Keratinocyte (primary cell): Measurements from ENCODE around the gene AP3B1. TPM values are rescaled to one million over a fixed set of nuclear protein-coding genes. Genes with fewer than 3 reads are reported as not detected.

Experiments
- DNase-seq: peaks from one replicate; pipeline ENCODE4 v3.0.0-alpha.2; 2011; ENCODE audit warnings: low read depth, missing footprints, low spot score
- FAIRE-seq: peaks from 2 replicates; lab custom pipeline; 2011; peaks lifted over from hg19 to GRCh38; lab: Jason Lieb, UNC
- H2AFZ ChIP-seq: 2 replicates; pipeline ENCODE4 v1.6.0; 2012; ENCODE audit warnings: low read length, control low read depth, inconsistent platforms; ENCODE audit not compliant: control insufficient read depth
- H3K27ac ChIP-seq: 2 replicates; pipeline ENCODE4 v1.5.1; 2011; ENCODE audit warnings: low read length; ENCODE audit not compliant: control insufficient read depth, insufficient read depth
- H3K27me3 ChIP-seq: 3 replicates; pipeline ENCODE4 v1.6.0; 2011; ENCODE audit warnings: low read length; ENCODE audit not compliant: control insufficient read depth, insufficient read depth; ENCODE audit errors: extremely low read depth
- H3K36me3 ChIP-seq, 2 experiments: 2 replicates in 1 of 2; 3 replicates in 1 of 2; pipeline ENCODE4 v1.5.1; 2011; ENCODE audit warnings: low read length in 2 of 2, mild to moderate bottlenecking in 1 of 2; ENCODE audit not compliant: control insufficient read depth in 2 of 2, insufficient read depth in 2 of 2; ENCODE audit errors: extremely low read depth in 1 of 2
- H3K4me1 ChIP-seq: 3 replicates; pipeline ENCODE4 v1.5.1; 2011; ENCODE audit warnings: low read length; ENCODE audit not compliant: control insufficient read depth, insufficient read depth; ENCODE audit errors: extremely low read depth
- H3K4me2 ChIP-seq: 3 replicates; pipeline ENCODE4 v1.6.0; 2011; ENCODE audit warnings: low read depth, low read length; ENCODE audit not compliant: control insufficient read depth, insufficient read depth; ENCODE audit errors: extremely low read depth
- H3K4me3 ChIP-seq, 3 experiments: fragments of 200-600 bp in 1 of 3; sonication (generic) in 1 of 3; 2 replicates in 2 of 3; 3 replicates in 1 of 3; pipeline ENCODE4 v1.5.1; 2011 to 2016; ENCODE audit warnings: low read length in 3 of 3, mild to moderate bottlenecking in 3 of 3, control low read depth in 2 of 3, inconsistent platforms in 1 of 3, low read depth in 1 of 3, mixed read lengths in 1 of 3, mixed run types in 1 of 3, moderate library complexity in 1 of 3; ENCODE audit not compliant: control insufficient read depth in 2 of 3, insufficient read depth in 2 of 3; ENCODE audit errors: extremely low read depth in 1 of 3
- H3K79me2 ChIP-seq: 2 replicates; pipeline ENCODE4 v1.6.0; 2012; ENCODE audit warnings: low read length; ENCODE audit not compliant: control insufficient read depth, insufficient read depth
- H3K9ac ChIP-seq: 3 replicates; pipeline ENCODE4 v1.6.0; 2011; ENCODE audit warnings: low read length; ENCODE audit not compliant: control insufficient read depth, insufficient read depth; ENCODE audit errors: extremely low read depth
- H3K9me1 ChIP-seq: 3 replicates; pipeline ENCODE4 v1.6.0; 2011; ENCODE audit warnings: low read length; ENCODE audit not compliant: control insufficient read depth, insufficient read depth; ENCODE audit errors: extremely low read depth
- H3K9me3 ChIP-seq: 2 replicates; pipeline ENCODE4 v1.5.1; 2012; ENCODE audit warnings: low read depth, low read length; ENCODE audit not compliant: control insufficient read depth
- H4K20me1 ChIP-seq: 3 replicates; pipeline ENCODE4 v1.6.0; 2011; ENCODE audit warnings: low read length; ENCODE audit not compliant: control insufficient read depth, insufficient read depth; ENCODE audit errors: extremely low read depth
- CTCF ChIP-seq, 3 experiments: IDR thresholded peaks in 1 of 3; conservative IDR thresholded peaks in 1 of 3; optimal IDR thresholded peaks in 1 of 3; 2 replicates in 2 of 3; 3 replicates in 1 of 3; pipeline versions ENCODE3 to v1.5.1; 2011; ENCODE audit warnings: low read length in 3 of 3, mild to moderate bottlenecking in 3 of 3, moderate library complexity in 2 of 3, control low read depth in 1 of 3, inconsistent platforms in 1 of 3; ENCODE audit not compliant: insufficient read depth in 2 of 3; ENCODE audit errors: extremely low read depth in 1 of 3
- EZH2 ChIP-seq: IDR thresholded peaks from one replicate; pipeline ENCODE4 v1.6.1; 2012; ENCODE audit warnings: inconsistent platforms, mild to moderate bottlenecking, low read length, moderate library complexity
- dilution Hi-C: fragments of 300-500 bp; cut with MboI; formaldehyde crosslinking; loops from one replicate; pipeline ENCODE4 v1.7.0; 2020; ENCODE audit warnings: low sequenced_read_pairs; ENCODE audit not compliant: extremely low pct_ligation_motif_present
- polyA plus RNA-seq, 5 experiments: library from polyadenylated mRNA; depleted of rRNA in 3 of 5; stranded (reverse) in 3 of 5; stranded (forward) in 1 of 5; unstranded in 1 of 5; fragments of >200 nt; gene quantifications; 1 replicate in 1 of 5; 2 replicates in 3 of 5; 3 replicates in 1 of 5; pipeline versions ENCODE4 v1.2.1 to v1.2.3, GENCODE V29; 2011 to 2012; ENCODE audit warnings: missing spikeins in 2 of 5, low read depth in 1 of 5, low replicate concordance in 1 of 5

The AP3B1 gene
- polyA plus RNA-seq, 1 donor (not counting 4 experiments of a cell fraction or from before 2014, with no cell fraction given), result 65.1 TPM

- Histone ChIP-seq H3K4me2 (no peak overlapping the region), H3K4me3 (no peak overlapping the region), H3K9ac (no peak overlapping the region), H3K36me3 (peaks cover 0 to 4% of the 10 kb centered on the region in 2 experiments), H3K9me1 (no peaks in the 10 kb centered on the region), H3K79me2 (no peaks in the 10 kb centered on the region), H2AFZ (no peak overlapping the region), H3K4me1 (no peaks in the 10 kb centered on the region), H3K27me3 (no peaks in the 10 kb centered on the region), H3K27ac (no peak overlapping the region), H3K9me3 (no peaks in the 10 kb centered on the region), H4K20me1 (no peaks in the 10 kb centered on the region)
- DNase-seq, result no peak
- TF ChIP-seq EZH2 (no peak), CTCF (optimal IDR thresholded peaks at IDR 0.05 in 1 of 3, IDR thresholded peaks at IDR 0.05 in 1 of 3, conservative IDR thresholded peaks at IDR 0.05 in 1 of 3; ENCODE audit: extremely low read depth in 1 of 3, insufficient read depth in 2 of 3, low read length in 3 of 3) (no peak)
- no peak for FAIRE-seq
- dilution Hi-C loops, result no loop called here
Observed at GRCh38 chr5:78002690-78003089, 291.8 kb downstream of the AP3B1 start.

GRCh38 chr5:78001197-78001596 lies 293.3 kb downstream of the AP3B1 start:
- Histone ChIP-seq H4K20me1 (no peaks in the 10 kb centered on the region), H2AFZ (no peak overlapping the region), H3K4me3 (no peak overlapping the region), H3K79me2 (no peaks in the 10 kb centered on the region), H3K9me3 (no peaks in the 10 kb centered on the region), H3K9me1 (no peaks in the 10 kb centered on the region), H3K4me1 (no peaks in the 10 kb centered on the region), H3K9ac (no peak overlapping the region), H3K27me3 (no peaks in the 10 kb centered on the region), H3K36me3 (peaks cover 0 to 4% of the 10 kb centered on the region in 2 experiments), H3K27ac (no peak overlapping the region), H3K4me2 (no peak overlapping the region)
- no peak for TF ChIP-seq EZH2
- no peak for TF ChIP-seq CTCF (optimal IDR thresholded peaks at IDR 0.05 in 1 of 3, IDR thresholded peaks at IDR 0.05 in 1 of 3, conservative IDR thresholded peaks at IDR 0.05 in 1 of 3; ENCODE audit: extremely low read depth in 1 of 3, insufficient read depth in 2 of 3, low read length in 3 of 3)
- FAIRE-seq (no peak), DNase-seq (no peak)
- dilution Hi-C loops, result no loop called here
